GM13977 (cell line): Measurements from ENCODE around the gene POLD1.

ENCODE experiments used
- DNase-seq: peaks from one replicate; pipeline ENCODE4 v3.0.0; 2012; ENCODE audit warnings: low spot score
- CTCF ChIP-seq: IDR thresholded peaks from 2 replicates; pipeline ENCODE4 v1.5.1; 2012; ENCODE audit warnings: mild to moderate bottlenecking, control low read depth; ENCODE audit not compliant: insufficient read depth; ENCODE audit errors: extremely low read depth, missing control alignments
- in situ Hi-C: fragments of 300-500 bp; cut with MboI; formaldehyde crosslinking; loops from one replicate; pipeline ENCODE4 v1.12.0; 2022; ENCODE audit warnings: low sequenced_read_pairs, low pct_unique_long_range_greater_than_20kb, mixed read lengths, inconsistent platforms; ENCODE audit not compliant: unreplicated experiment

The POLD1 gene

GRCh38 chr19:50447053-50447452, 62.9 kb downstream of the POLD1 start:
- in situ Hi-C loops = no loop called here

DNA sequence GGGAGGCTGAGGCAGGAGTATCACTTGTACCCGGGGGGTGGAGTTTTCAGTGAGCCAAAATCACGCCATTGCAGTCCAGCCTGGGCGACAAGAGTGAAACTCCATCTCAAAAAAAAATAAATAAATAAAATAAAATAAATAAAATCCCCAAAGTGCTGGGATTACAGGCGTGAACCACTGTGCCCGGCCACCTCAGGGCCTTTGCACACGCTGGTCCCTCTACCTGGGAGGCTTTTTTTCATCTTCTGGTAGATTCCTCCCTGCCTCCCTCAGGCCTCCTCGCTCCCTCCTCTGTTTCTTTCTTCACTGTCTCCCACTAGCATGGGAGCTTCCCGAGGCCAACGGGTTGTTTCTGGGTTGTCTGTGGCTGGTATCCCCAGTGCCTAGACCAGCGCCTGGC, 63.6 kb downstream of the POLD1 start:
- DNase-seq = no peak
- in situ Hi-C loops = no loop called here
- no peak for TF ChIP-seq CTCF

More at GRCh38 chr19:50447053-50447452, 62.9 kb downstream of the POLD1 start:
- no peak for TF ChIP-seq CTCF
- no peak for DNase-seq

- no peak for DNase-seq
- no peak for TF ChIP-seq CTCF
- in situ Hi-C loops = no loop called here
Measured at GRCh38 chr19:50449236-50449899, 65.2 kb downstream of the POLD1 start.

DNA sequence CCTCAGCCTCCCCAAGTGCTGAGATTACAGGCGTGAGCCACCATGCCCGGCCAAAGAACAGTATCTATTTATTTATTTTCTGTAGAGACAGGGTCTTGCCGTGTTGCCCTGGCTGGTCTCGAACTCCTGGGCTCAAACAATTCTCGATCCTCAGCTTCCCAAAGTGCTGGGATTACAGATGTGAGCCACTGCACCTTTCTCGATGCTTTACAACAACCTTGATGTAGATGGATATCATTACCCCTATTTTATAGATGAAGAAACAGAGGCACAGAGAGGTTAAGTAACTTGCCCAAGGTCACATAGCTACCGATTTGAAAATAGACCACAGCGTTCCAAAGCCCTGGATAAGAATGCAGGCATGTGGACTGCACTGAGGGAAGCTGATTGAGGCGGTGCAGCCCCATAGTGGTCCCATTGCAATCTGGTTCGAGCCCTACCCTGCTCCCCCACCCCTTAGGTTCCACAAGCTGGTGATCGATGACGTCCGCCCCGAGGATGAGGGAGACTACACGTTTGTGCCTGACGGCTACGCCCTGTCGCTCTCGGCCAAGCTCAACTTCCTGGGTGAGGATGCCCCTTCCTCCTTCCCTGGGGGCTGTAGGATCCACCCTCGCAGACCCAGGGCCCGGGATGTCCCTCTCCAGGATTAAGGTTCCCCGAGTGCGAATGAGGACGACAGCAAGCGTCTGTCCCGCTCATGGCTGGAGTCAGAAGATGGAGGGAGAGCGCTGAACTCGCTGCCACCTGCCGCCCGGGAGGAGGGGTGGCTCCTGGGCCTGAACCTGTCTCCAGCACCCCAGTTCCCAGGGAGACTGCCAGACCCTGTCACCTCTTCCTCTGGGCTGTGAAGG, 66.4 kb downstream of the POLD1 start:
- in situ Hi-C loops = no loop called here
- no peak for DNase-seq
- no peak for TF ChIP-seq CTCF

DNA sequence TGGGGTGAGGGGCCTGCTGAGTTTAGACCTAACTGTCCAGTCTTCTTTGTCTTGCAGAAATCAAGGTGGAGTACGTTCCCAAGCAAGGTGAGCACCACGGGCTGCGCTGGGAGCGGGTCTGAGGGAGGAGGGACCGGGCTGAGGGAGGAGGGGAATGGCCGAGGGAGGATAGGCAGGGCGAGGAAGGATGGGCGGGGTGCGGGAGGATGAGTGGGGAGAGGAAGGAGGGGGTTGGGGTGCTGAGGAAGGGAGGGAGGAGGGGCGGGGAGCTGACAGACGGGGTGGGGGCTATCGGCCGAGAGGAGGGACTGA, 67.0 kb downstream of the POLD1 start:
- DNase-seq = no peak
- in situ Hi-C loops = no loop called here
- TF ChIP-seq CTCF = no peak

GRCh38 chr19:50453243-50453642, 69.1 kb downstream of the POLD1 start:
- no peak for TF ChIP-seq CTCF
- in situ Hi-C loops = no loop called here
- no peak for DNase-seq
